ENCODE data around the gene RAB17.

DNA sequence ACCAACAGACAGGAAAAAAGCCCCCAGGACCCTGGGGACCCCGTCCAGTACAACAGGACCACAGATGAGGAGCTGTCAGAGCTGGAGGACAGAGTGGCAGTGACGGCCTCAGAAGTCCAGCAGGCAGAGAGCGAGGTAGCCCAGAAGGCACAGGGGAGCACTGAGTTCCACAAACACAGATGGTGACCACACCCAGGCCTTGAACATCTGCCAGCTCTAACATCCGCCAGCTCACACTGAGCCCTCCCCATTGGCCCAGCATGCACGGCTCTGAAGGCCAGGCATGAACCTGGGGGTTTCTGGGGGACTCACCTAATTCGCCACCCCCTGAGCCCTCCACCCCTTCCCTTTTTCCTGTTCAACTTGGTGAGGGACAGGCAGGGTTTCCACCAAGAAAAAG is 49.7 kb downstream of the RAB17 start:
- TF ChIP-seq SP1 (IDR thresholded peaks at IDR 0.05; ENCODE audit: low read depth, low read length) (no peak), BRCA1 (IDR thresholded peaks at IDR 0.05; ENCODE audit: low read depth, low read length) (no peak), CTCF (IDR thresholded peaks at IDR 0.05; ENCODE audit: control extremely low read depth in 1 of 3, insufficient read depth in 1 of 3, low read depth in 1 of 3, low read length in 3 of 3) (no peak), GTF2F1 (IDR thresholded peaks at IDR 0.05; ENCODE audit: borderline replicate concordance, low read depth, low read length) (no peak), RAD21 (IDR thresholded peaks at IDR 0.05 in 1 of 2, conservative IDR thresholded peaks at IDR 0.05 in 1 of 2; ENCODE audit: low read depth in 2 of 2, low read length in 2 of 2) (no peak), POLR2AphosphoS5 (IDR thresholded peaks at IDR 0.05; ENCODE audit: low read depth, low read length) (no peak), POLR2A (IDR thresholded peaks at IDR 0.05; ENCODE audit: control extremely low read depth in 1 of 2, low read depth in 2 of 2, low read length in 2 of 2) (no peak), YY1 (IDR thresholded peaks at IDR 0.05; ENCODE audit: low read depth, low read length) (no peak), SUZ12 (IDR thresholded peaks at IDR 0.05; ENCODE audit: low read length) (no peak), ZNF274 (IDR thresholded peaks at IDR 0.05; ENCODE audit: borderline replicate concordance, extremely low read depth, low read length) (no peak), MAX (IDR thresholded peaks at IDR 0.05) (no peak), SIX5 (IDR thresholded peaks at IDR 0.05; ENCODE audit: low read depth, low read length) (no peak), JUN (IDR thresholded peaks at IDR 0.05; ENCODE audit: low read depth, low read length) (no peak), TAF1 (IDR thresholded peaks at IDR 0.05; ENCODE audit: low read depth, low read length) (no peak)

Measured in H1 (cell line).